ENCODE measurements around the gene GPR26.

DNA sequence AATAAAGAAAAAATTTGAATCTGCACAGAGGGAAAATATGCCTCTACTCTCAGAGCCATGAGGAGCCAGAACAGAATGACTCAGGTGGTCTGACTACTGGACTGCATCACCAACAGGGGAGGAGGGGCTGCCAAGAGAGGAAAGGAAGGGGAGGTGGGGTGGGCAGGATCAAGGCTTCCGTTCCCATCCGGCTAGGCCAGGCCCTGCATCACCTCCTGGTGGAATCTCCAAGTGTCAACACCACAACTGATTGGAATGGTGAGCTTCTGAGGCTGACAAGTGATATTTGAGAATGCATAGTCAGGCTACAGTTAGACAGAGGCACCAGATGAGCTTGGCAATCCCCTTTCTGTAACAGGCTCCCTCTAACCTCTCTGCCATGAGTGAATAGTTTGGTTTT lies 10.4 kb upstream of the GPR26 start:
- TF ChIP-seq, protein P1, sequence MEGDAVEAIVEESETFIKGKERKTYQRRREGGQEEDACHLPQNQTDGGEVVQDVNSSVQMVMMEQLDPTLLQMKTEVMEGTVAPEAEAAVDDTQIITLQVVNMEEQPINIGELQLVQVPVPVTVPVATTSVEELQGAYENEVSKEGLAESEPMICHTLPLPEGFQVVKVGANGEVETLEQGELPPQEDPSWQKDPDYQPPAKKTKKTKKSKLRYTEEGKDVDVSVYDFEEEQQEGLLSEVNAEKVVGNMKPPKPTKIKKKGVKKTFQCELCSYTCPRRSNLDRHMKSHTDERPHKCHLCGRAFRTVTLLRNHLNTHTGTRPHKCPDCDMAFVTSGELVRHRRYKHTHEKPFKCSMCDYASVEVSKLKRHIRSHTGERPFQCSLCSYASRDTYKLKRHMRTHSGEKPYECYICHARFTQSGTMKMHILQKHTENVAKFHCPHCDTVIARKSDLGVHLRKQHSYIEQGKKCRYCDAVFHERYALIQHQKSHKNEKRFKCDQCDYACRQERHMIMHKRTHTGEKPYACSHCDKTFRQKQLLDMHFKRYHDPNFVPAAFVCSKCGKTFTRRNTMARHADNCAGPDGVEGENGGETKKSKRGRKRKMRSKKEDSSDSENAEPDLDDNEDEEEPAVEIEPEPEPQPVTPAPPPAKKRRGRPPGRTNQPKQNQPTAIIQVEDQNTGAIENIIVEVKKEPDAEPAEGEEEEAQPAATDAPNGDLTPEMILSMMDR (IDR thresholded peaks at IDR 0.05): no peak
- no peak for TF ChIP-seq POLR2A (IDR thresholded peaks at IDR 0.05)
